ENCODE data around the gene RPLP1.
A peak's percentile ranks its signal among the peaks of the same experiment; 100 is the strongest.

The RPLP1 gene

GRCh38 chr15:69472046-69472445 is 19.4 kb downstream of the RPLP1 start:
- no peak for DNase-seq

- no peak for DNase-seq
Measured at GRCh38 chr15:69472562-69472961, 19.9 kb downstream of the RPLP1 start.

DNA sequence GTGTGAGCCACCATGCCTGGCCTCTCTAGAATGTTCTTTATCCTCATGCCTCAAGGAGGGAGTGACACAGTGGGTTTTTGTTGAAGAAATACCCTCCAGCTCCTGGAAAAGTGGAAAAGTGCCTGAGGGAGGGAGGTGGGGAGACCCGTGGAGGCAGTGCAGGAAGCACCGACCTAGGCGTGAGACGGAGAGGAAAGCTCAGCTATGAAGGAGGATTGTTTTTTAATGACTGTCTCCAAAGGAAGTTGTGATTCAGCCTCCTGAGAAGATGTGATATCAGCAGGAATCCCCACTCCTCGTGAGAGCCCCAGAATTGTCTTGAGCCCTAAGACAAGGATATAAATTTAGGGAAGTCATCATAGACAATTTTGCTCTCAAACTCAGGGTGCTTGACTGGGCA is 21.7 kb downstream of the RPLP1 start:
- no peak for DNase-seq

DNA sequence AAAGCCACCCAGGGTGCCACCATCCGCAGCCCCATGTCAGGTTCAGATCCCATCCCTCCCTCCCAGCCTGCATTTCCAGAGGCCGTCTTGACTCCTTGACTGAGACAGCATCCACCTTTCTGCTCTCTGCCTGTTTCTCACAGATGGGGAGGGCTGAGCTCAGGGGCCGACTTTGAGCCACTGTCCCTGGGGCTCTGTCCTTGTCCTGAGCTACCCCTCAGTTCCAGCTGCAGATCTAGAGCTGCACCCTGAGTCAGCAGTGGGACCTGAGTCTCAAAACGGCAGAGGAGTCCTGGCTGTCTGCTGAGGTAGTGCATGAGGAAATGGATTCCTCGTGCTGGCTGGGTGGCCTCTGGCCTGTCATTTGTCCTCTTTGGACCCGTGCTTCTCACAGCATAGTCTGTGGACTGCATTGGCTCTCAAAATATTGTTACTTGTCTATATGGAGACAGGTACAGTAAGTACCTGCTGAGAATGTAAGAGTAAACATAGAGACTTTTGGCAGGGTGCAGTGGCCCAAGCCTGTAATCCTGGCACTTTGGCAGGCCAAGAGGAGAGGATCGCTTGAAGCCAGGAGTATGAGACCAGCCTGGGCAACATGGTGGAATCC is 22.3 kb downstream of the RPLP1 start:
- DNase-seq = no peak

- DNase-seq = peak; percentile 89
Measured at GRCh38 chr15:69475769-69476358, 23.2 kb downstream of the RPLP1 start.

DNA sequence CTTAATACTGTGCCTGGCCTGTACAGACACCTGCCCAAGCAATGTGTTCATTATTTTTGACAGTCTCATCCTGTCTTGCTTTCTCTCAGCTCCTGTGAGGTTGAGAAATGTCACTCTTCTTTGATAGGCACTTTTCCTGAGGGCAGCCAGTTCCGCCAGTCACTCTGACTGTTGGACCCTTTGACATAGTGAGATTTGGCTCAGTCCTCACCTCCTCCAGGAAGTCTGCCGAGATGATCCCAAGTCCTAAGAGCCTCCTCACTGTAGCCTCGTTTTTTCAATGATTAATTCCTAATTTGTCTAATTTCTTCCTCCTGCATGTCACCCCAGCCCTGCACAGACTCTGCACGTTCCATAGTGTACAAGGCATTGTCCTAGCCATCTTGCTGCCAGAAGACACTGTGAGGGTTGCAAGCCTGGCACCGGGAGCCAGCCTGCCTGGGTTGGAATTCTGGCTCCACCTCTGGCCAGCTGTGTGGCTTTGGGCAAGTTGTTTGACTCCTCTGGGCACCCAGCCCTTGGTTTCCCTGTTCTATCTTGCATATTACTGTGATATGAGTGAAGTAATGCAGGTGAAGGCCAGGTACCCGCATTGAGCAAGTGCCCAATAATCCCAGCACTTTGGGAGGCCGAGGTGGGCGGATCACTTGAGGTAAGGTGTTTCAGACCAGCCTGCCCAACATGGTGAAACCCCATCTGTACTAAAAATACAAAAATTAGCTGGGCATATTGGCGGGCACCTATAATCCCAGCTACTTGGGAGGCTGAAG is 24.3 kb downstream of the RPLP1 start:
- DNase-seq = no peak

- peak; percentile 74 for DNase-seq
Measured at GRCh38 chr15:69478259-69478781, 25.7 kb downstream of the RPLP1 start.

- DNase-seq = no peak
Measured at GRCh38 chr15:69479081-69479480, 26.5 kb downstream of the RPLP1 start.

GRCh38 chr15:69479971-69480370 is 27.4 kb downstream of the RPLP1 start:
- DNase-seq = no peak

DNA sequence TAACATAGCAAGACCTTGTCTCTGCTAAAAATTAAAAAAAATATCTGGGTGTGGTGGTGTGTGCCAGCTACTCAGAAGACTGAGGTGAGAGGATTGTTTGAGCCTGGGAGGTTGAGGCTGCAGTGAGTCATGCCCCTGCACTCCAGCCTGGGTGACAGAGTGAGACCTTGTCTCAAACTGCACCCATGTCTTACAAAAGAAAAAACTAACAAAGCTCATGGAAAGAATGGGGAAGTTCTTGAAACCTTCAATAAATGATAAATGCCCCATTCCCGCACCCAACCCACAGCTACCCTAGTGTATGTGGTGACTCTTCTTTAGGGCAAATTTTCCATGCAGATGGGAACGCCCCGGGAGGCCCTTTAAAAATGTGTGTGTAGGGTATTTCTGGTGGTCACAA is 28.3 kb downstream of the RPLP1 start:
- no peak for DNase-seq

DNA sequence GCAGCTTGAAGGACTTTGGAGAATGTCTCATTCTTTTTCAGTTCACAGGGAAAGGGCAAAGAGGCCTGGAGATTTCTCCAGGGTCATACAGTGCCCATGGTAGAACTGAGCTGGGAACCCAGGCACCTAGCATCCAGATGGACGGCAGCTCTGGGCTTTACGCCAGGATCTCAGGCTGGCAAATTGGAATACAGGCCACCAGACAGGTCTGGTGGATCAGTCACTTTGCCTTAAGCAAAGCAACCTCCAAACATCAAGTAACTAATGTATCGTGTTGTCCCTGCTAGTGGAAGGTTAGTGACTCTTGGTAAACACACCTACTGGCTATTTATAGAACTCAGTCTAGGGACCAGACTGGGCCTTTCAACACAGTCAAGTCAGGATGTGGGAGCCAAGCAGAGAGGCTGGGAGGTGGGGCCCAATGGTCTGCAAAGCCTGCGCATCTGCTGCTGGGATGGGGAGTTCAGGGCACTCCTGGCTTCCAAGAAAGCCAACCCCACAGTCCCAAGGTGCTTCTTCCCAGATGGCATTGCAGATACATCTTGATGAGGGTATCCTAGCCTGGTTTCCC is 30.2 kb downstream of the RPLP1 start:
- DNase-seq = no peak

DNA sequence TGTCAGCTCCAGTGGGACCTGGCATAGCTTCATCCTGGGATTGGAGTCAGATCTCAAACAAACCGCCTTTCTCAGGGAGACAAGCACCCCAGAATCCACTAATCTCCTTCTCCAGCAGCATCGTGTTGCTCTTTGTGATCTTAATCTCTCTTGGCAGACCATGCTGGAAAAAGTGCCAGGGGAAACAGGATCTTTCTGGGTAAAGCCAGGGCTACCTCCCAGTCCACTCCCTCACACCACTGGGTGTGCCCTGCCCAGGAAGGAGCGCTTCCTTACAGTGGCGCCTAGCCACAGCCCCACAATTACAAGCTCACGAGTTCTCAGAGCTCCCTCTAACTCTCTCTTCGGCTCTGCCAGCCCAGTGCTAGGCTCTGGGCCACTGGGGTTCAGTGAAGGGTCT is 32.2 kb downstream of the RPLP1 start:
- DNase-seq = no peak

- DNase-seq = no peak
Measured at GRCh38 chr15:69486481-69487110, 34.0 kb downstream of the RPLP1 start.

DNA sequence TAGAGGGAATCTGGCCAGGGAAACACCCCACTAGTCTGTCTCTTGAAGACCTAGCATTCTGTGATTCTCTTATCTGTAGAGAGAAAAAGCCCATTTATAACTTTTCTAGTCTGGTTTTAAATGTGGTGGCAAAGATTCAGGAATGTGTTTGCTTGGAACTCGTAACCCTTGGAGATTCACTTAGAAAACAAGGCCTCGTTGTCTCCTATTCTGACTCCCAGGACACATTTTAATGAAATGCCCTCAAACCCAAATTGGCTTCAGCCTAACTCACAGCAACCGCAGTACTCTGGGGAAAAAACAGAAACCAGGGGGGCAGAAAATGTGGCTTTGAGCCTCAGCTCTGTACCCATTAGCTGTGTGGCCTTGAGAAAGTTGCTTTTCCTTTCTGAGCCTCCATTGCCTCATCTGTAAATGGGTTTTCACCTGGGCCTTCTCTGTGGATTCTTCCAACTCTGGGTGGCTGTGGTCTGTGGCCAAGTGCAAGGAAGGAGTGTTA is 36.5 kb downstream of the RPLP1 start:
- DNase-seq = no peak

DNA sequence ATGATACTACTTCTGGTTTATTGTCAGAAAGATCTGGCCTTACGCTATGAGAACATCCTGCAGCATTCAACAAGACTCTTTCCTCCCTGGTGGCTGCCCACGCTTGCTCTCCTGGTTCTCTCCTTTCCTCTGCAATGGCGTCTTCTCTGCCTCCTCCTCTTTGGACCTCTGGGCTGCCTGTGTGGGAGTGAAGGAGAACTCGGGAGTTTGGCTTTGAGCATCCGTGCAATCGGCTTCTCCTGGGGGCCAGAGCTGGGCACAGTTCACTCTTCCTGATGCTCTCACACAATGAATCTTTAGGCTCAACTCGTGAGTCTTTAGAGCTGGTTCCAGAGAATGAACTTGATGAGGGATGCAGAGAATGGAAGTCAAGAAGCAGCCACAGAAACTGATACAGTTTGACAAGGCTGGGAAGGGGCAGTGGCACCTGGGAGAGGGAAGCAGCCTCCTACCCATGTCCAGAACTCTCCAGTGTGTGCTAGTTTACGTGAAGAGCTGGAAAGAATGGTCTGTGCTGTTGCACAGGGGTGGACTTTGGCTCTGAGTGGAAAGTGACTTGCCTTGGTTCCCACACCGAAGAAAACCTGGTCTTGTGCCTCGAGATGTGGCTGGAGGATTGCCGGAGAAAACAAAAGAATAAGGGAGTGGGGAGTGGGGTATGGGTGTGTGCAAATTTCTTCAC is 37.9 kb downstream of the RPLP1 start:
- no peak for DNase-seq

DNA sequence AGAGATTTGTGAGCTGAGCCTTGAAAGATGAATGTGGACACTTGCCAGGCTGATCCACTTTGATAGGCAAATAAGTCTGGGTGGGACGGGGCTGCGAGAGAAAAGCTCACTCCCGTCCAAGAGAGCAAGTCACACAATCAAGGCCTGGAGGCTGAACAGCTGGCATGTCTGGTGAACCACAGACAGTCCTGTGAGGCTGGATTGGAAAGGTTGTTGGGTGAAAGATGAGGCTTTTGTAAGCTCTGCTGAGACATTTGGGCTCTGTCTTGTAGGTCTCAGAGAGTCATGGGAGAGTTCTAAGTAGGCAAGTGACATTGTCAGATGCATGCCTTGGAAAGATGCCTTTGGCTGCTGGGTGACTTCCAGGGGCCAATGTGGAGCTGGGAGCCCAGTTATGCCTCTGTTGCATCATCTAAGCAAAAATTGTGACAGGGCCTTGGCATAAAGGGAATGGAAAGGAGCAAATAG is 38.5 kb downstream of the RPLP1 start:
- no peak for DNase-seq

DNA sequence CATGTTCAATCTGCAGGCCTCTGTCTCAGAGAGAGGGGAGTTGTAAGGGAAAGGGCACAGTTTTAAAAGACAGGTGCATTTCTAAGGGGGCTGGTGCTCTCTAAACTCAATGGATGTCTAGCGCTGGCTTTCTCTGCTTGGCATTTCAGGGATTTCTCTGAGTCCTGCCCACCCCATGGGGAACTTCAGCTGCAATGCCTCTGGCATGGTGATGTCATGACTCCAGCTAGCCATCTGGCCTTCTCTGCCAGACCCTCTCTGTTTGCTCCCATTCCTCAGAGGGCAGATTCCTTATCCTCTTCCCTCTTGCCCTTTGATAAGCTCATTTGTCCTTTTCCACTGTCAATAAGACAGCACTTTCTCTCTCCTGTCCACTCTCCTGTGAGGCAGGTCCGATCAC is 40.8 kb downstream of the RPLP1 start:
- no peak for DNase-seq

GRCh38 chr15:69496001-69496400 is 43.4 kb downstream of the RPLP1 start:
- DNase-seq = no peak

GRCh38 chr15:69497076-69497475 is 44.5 kb downstream of the RPLP1 start:
- no peak for DNase-seq

- DNase-seq = no peak
Measured at GRCh38 chr15:69497667-69498066, 45.0 kb downstream of the RPLP1 start.

GRCh38 chr15:69498282-69498681 is 45.7 kb downstream of the RPLP1 start:
- no peak for DNase-seq

DNA sequence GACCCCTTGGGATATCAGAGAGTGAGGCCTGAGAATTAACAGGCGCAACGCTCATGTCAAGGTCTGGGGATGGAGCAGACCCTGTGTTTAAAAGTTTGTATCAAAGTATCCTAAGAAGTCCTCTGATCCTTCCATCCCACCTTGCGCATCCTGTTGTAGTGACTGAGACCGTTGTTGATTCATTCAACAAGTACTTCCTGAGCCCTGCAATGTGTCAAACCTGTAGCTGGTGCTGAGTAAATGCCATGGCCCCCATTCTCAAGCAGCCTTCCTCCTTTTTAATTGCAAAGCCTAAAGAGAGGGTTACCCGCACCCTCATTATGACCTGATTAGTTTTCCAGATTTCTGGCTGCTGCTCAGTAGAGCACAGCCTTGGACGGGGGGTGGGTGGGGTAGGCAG is 46.4 kb downstream of the RPLP1 start:
- no peak for DNase-seq

Measured in stimulated activated CD8-positive, alpha-beta memory T cell treated with anti-CD3 and anti-CD28 coated beads, Interleukin-4, amount 100 ng/mL, for 48 hours (primary cell).